ENCODE data around the gene PREX1. TPM values are rescaled to one million over a fixed set of nuclear protein-coding genes. Genes with fewer than 3 reads are reported as not detected.

PREX1 gene
- total RNA-seq, 3 donors from 2014 or later = 53.1 to 84.2 (median 65.1) TPM

DNA sequence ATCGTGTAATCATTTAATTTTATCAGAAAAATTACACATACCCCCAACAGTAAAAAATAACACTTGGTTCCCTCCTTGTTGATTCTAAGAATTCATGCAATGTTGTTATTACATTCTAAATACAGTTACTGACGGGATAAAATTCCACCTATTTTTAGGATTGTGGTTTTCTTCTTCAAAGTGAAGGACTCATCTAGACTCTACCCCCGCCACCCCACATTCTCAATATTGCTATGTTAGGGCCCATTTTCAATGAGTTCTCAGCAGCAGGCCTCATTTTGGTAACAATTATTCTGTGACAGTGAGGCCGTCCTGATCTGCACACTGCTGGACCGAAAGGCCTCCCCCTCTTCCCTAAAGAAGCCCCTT lies 43.5 kb downstream of the PREX1 start:
- no peak overlapping the region for H3K4me3 ChIP-seq
- no peak overlapping the region for H3K27ac ChIP-seq
- no peaks in the 10 kb centered on the region for H3K4me1 ChIP-seq
- H3K9me3 ChIP-seq = no peaks in the 10 kb centered on the region
- H3K36me3 ChIP-seq = no peaks in the 10 kb centered on the region
- no peaks in the 10 kb centered on the region for H3K27me3 ChIP-seq
- DNase-seq (ENCODE audit: low spot score in 2 of 2) = no peak
- intact Hi-C loops (cut with DNase I; ENCODE audit: low total_unique reads) = no loop called here
- no peak for TF ChIP-seq POLR2A (IDR thresholded peaks at IDR 0.05)

DNA sequence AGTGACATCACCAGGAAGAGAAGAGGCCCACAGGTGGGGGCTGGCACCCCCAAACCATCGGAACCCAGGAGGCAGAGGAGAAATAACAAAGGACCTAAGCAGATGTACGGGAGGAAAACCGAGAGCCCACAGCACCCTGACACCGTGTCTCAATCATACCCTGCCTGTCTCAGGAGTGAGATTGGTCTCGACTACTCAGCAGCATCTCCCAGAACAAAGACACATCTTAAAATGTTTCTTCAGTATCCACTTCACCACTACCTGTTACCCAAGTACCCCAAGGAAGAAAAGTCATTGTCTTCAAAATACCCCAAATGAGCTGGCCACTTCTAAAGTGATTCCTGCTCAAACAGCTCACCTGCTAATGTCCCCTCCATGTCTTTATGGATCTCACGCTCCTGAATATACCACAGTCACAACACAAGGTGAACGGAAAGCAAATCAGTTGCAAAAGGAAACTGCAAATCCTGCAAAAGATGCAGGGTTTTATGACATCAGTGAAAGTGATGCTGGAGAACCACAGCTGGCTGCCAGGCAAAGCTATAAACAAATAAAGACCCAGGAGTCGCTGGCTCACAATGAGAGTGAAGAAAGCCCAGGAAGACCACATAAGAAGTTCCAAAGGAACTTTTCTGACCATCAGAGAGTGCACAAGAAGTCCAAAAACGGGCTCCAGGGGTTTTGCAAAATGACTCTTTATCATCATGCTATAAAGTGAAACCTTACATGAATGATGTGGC lies 44.1 kb downstream of the PREX1 start:
- Histone ChIP-seq H3K36me3 (no peaks in the 10 kb centered on the region), H3K9me3 (no peaks in the 10 kb centered on the region), H3K27me3 (no peaks in the 10 kb centered on the region), H3K4me3 (no peak overlapping the region), H3K4me1 (no peaks in the 10 kb centered on the region), H3K27ac (no peak overlapping the region)
- intact Hi-C loops (cut with DNase I; ENCODE audit: low total_unique reads) = no loop called here
- TF ChIP-seq POLR2A (IDR thresholded peaks at IDR 0.05) (no peak), POLR2AphosphoS5 (IDR thresholded peaks at IDR 0.05) (no peak)
- TF ChIP-seq, protein P1, sequence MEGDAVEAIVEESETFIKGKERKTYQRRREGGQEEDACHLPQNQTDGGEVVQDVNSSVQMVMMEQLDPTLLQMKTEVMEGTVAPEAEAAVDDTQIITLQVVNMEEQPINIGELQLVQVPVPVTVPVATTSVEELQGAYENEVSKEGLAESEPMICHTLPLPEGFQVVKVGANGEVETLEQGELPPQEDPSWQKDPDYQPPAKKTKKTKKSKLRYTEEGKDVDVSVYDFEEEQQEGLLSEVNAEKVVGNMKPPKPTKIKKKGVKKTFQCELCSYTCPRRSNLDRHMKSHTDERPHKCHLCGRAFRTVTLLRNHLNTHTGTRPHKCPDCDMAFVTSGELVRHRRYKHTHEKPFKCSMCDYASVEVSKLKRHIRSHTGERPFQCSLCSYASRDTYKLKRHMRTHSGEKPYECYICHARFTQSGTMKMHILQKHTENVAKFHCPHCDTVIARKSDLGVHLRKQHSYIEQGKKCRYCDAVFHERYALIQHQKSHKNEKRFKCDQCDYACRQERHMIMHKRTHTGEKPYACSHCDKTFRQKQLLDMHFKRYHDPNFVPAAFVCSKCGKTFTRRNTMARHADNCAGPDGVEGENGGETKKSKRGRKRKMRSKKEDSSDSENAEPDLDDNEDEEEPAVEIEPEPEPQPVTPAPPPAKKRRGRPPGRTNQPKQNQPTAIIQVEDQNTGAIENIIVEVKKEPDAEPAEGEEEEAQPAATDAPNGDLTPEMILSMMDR (IDR thresholded peaks at IDR 0.05) = no peak
- DNase-seq (ENCODE audit: low spot score in 2 of 2) = no peak

DNA sequence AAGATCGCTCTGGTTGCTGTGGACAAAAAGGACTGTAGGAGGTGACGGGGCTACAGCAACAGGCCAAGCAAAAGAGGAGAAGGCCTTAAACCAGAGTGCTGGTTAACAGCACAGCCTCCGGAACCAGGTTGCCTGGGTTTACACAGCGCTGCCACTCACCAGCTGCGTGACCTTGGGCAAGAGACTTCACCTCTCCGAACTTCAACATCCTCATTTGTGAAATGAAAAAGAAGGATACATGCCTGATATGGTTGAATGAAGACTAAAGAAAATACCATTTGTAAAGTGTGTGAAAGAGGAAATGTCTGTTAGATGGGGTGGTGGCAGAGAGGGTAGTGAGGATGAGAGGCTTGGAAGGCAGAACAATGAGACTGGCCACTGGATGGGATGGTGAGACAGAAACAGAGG lies 44.9 kb downstream of the PREX1 start:
- Histone ChIP-seq H3K27ac (no peak overlapping the region), H3K27me3 (no peaks in the 10 kb centered on the region), H3K4me3 (no peak overlapping the region), H3K4me1 (no peaks in the 10 kb centered on the region), H3K36me3 (no peaks in the 10 kb centered on the region), H3K9me3 (no peaks in the 10 kb centered on the region)
- TF ChIP-seq POLR2AphosphoS5 (IDR thresholded peaks at IDR 0.05) (no peak), POLR2A (IDR thresholded peaks at IDR 0.05) (no peak)
- TF ChIP-seq, protein P1 (IDR thresholded peaks at IDR 0.05) = no peak
- intact Hi-C loops (cut with DNase I; ENCODE audit: low total_unique reads) = no loop called here
- no peak for DNase-seq (ENCODE audit: low spot score in 2 of 2)

DNA sequence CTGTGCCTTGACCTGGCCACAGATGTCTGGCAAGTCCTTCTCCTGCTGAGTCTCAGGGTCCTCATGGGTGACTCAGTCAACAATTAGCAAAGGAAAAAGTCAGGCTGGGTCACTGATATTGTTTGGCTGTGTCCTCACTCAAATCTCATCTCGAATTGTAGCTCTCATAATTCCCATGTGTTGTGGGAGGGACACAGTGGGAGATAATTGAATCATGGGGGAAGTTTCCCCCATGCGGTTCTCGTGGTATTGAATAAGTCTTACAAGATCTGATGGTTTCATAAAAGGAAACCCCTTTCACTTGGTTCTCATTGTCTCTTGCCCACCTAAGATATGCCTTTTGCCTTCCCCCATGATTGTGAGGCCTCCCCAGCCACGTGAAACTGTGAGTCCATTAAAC lies 45.7 kb downstream of the PREX1 start:
- Histone ChIP-seq H3K27me3 (no peaks in the 10 kb centered on the region), H3K27ac (peak overlapping the region in 1 of 2 donors; percentile 3), H3K36me3 (no peaks in the 10 kb centered on the region), H3K9me3 (no peaks in the 10 kb centered on the region), H3K4me3 (no peak overlapping the region), H3K4me1 (no peaks in the 10 kb centered on the region)
- TF ChIP-seq, protein P1 (IDR thresholded peaks at IDR 0.05) = no peak
- TF ChIP-seq POLR2AphosphoS5 (IDR thresholded peaks at IDR 0.05) (no peak), POLR2A (IDR thresholded peaks at IDR 0.05) (no peak)
- DNase-seq (ENCODE audit: low spot score in 2 of 2) = no peak
- intact Hi-C loops (cut with DNase I; ENCODE audit: low total_unique reads) = no loop called here

DNA sequence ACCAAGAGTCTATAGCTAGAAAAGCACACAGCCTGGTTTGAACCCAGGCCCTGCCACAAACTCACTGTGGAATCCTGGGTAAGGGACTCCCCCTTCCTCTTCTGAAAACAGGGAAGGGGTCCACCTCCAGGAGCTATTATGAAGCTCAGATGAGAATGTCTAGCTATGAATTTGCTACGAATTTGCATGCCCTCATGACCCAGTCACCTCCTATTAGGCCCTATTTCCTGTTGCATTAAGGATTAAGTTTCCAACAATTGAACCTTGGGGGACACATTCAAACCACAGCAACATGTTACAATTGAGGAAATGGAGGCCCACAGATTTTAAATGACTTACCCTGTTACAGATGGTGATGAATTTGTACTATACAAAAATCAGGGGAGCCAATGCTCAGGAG lies 46.2 kb downstream of the PREX1 start:
- no peak for DNase-seq (ENCODE audit: low spot score in 2 of 2)
- no peaks in the 10 kb centered on the region for H3K27me3 ChIP-seq
- no peak overlapping the region for H3K4me3 ChIP-seq
- TF ChIP-seq POLR2A (IDR thresholded peaks at IDR 0.05) (no peak), POLR2AphosphoS5 (IDR thresholded peaks at IDR 0.05) (no peak)
- TF ChIP-seq, protein P1 (IDR thresholded peaks at IDR 0.05) = no peak
- peak overlapping the region in 1 of 2 donors; percentile 3 for H3K27ac ChIP-seq
- H3K4me1 ChIP-seq = no peaks in the 10 kb centered on the region
- no peaks in the 10 kb centered on the region for H3K36me3 ChIP-seq
- no peaks in the 10 kb centered on the region for H3K9me3 ChIP-seq
- intact Hi-C loops (cut with DNase I; ENCODE audit: low total_unique reads) = no loop called here
